Stimulated activated CD8-positive, alpha-beta memory T cell treated with anti-CD3 and anti-CD28 coated beads, Interleukin-7, amount 100 ng/mL, for 4 hours (primary cell): ENCODE data around the gene RRP36.
"Not testable (repeated sequence)": the region's sequence is repeated elsewhere in the genome, so short reads cannot be mapped to it uniquely, and the experiment has no call there.

Experiments used
- DNase-seq, 2 donors: peaks; one replicate each; pipeline ENCODE4 v3.0.0-alpha.2; 2020; ENCODE audit warnings: low read depth in 2 of 2

Gene RRP36

GRCh38 chr6:43037706-43038105, 16.3 kb downstream of the RRP36 start:
- DNase-seq = no peak

GRCh38 chr6:43038727-43039126, 17.3 kb downstream of the RRP36 start:
- no peak for DNase-seq

- DNase-seq = no peak
These were observed 19.3 kb downstream of the RRP36 start for GRCh38 chr6:43040542-43041257.

GRCh38 chr6:43041475-43041874, 20.1 kb downstream of the RRP36 start:
- not testable (repeated sequence) for DNase-seq

GRCh38 chr6:43043310-43043709, 21.9 kb downstream of the RRP36 start:
- no peak for DNase-seq

GRCh38 chr6:43045371-43045930, 24.0 kb downstream of the RRP36 start:
- DNase-seq = no peak

- DNase-seq = no peak
These were observed 26.6 kb downstream of the RRP36 start for GRCh38 chr6:43047998-43048397.

- no peak for DNase-seq
These were observed 29.6 kb downstream of the RRP36 start for GRCh38 chr6:43050981-43051380.

GRCh38 chr6:43052225-43052841, 30.9 kb downstream of the RRP36 start:
- DNase-seq = no peak

GRCh38 chr6:43052842-43053544, 31.6 kb downstream of the RRP36 start:
- DNase-seq = no peak

- peak; percentile 71 to 85 for DNase-seq
These were observed 32.3 kb downstream of the RRP36 start, which contains the start of gene CUL7 for GRCh38 chr6:43053545-43054205. CUL7 (minus strand) TSS chr6:43053851; CDS start chr6:43052788, 1,063 bp downstream.

- DNase-seq = no peak
These were observed 33.0 kb downstream of the RRP36 start for GRCh38 chr6:43054206-43054943.

GRCh38 chr6:43055966-43056365, 34.5 kb downstream of the RRP36 start:
- DNase-seq = no peak

- DNase-seq = no peak
These were observed 37.1 kb downstream of the RRP36 start for GRCh38 chr6:43058531-43058930.

- DNase-seq = peak; percentile 96 to 98
These were observed 38.0 kb downstream of the RRP36 start, which contains the start of the genes KLC4 and MRPL2 for GRCh38 chr6:43059168-43060033. KLC4 (plus strand) TSS chr6:43059631; CDS start chr6:43061336, 1,705 bp downstream. MRPL2 (minus strand) TSS chr6:43059434; CDS start chr6:43059381, 53 bp downstream.

GRCh38 chr6:43060034-43060754, 38.8 kb downstream of the RRP36 start:
- DNase-seq = no peak

GRCh38 chr6:43060755-43061633, 39.6 kb downstream of the RRP36 start:
- DNase-seq = no peak

- no peak for DNase-seq
These were observed 40.4 kb downstream of the RRP36 start for GRCh38 chr6:43061861-43062260.
